ENCODE data around the gene DENND5A.

The DENND5A gene

GRCh38 chr11:9092853-9093778, 172.0 kb downstream of the DENND5A start:
- DNase-seq = no peak

- DNase-seq = no peak
Observed at GRCh38 chr11:9092072-9092471, 173.1 kb downstream of the DENND5A start.

GRCh38 chr11:9091044-9091922, 173.9 kb downstream of the DENND5A start, which contains the start of gene SCUBE2:
TSS of gene SCUBE2 (minus strand) at chr11:9091599. CDS start at chr11:9091528, 71 bp downstream.
- DNase-seq = no peak

DNA sequence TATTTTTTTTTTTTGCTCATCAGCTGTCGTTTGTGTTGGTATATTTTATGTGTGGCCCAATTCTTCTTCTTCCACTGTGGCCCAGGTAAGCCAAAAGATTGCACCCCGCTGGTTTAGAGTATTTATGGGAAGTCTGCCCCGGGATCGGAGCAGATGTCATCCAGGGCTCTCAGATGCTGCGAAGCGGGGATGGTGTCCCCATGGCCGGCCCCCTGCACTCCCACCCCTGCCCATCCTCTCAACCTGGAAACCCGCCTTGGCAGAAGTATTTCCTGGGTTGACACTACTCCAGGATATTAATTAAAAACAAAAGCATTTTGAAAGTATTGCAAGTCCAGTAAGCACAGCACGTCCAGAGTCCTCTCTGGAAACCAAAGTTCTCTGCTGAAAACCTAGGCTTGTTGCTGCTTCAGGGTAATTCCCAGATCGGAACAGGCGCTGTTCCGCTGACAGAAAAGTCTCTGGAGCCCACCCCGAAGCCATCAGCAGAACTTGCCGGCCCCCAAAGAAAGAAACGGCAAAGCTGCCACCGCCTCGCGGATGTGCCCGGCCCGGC, 174.6 kb downstream of the DENND5A start:
- no peak for DNase-seq

GRCh38 chr11:9089636-9090035, 175.5 kb downstream of the DENND5A start:
- no peak for DNase-seq

DNA sequence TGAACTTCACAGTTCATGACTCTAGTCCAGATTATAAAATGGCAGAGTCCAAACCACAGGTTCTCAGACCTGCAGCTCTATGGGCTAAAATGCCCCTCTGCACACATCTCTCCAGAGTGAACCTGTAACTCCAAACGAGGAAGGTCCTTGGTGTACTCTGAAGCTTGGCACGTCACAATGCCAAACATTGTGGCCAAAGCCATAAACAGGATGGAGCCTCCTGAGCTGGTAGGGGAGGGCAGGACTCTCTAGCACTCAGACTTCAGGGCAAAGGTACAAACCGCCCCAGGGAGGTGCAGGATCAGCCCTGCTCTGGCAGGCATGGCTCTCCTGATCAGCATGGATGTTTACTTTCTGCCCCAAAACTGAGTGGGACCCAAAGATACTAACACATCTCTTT, 176.1 kb downstream of the DENND5A start:
- DNase-seq = no peak
